ENCODE data around the gene GFPT2.

GFPT2 gene

GRCh38 chr5:180332861-180333260, 20.3 kb downstream of the GFPT2 start:
- DNase-seq (ENCODE audit: low read depth) = no peak

DNA sequence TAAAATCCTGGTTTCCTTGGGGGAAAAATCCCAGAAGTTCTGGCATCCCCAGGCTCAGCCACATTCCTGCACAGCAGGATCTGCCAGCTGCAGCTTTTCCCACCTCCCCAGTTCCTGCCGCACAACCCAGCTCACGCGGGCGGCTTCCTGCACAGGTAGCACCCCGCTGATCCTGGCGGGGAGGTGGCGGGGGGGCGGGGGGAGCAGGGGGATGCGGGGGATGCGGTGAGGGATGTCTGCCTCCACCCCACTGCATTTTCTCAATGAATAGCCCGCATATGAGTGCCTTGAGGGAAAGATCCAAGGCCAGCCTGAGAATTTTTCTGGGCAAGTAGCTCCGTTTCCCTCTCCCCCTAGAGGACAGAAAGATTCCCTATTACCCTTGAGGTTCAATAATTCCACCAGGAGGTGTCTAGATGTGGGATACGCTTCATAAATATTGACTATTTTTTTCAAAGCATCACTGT, 21.1 kb downstream of the GFPT2 start:
- DNase-seq (ENCODE audit: low read depth) = no peak

DNA sequence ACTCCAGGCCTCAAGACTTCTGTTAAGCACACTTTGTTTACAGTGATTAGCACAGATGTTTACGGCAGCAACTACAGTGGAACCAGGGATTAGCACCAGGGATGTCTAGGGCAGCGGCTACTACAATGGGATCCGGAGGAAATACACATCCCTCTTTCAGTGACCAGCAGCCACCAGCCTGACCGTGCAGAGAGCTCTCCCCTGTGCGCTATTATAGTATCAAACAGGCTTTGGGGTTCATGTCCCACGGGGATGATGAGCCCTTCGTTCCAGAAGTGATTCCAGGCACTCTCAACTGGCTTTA, 21.5 kb downstream of the GFPT2 start:
- no peak for DNase-seq (ENCODE audit: low read depth)

GRCh38 chr5:180330810-180331646, 22.1 kb downstream of the GFPT2 start:
- DNase-seq (ENCODE audit: low read depth) = no peak

GRCh38 chr5:180330270-180330648, 22.9 kb downstream of the GFPT2 start:
- DNase-seq (ENCODE audit: low read depth) = no peak

- no peak for DNase-seq (ENCODE audit: low read depth)
Observed at GRCh38 chr5:180329606-180330269, 23.4 kb downstream of the GFPT2 start.

- DNase-seq (ENCODE audit: low read depth) = no peak
Observed at GRCh38 chr5:180329138-180329435, 24.0 kb downstream of the GFPT2 start.

- DNase-seq (ENCODE audit: low read depth) = peak; percentile 73
Observed at GRCh38 chr5:180328296-180329137, 24.6 kb downstream of the GFPT2 start.

- no peak for DNase-seq (ENCODE audit: low read depth)
Observed at GRCh38 chr5:180326989-180327565, 26.1 kb downstream of the GFPT2 start.

DNA sequence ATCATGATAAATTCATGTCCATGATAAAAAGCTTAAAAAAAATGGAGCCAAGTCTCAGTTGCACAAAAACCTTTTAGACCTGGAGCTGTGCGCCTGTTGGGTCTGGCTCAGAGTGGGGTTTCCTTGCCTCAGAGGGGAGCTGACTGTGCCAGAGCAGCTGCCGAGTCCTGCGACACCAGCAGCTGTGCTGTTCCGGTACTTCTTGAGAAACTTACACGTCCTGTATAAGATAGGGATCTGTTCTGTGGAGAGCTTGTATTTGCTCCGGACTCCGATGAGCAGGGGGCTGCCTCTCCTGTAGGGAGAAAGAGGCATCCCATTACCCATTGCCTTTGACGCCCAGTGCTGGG, 28.6 kb downstream of the GFPT2 start:
- no peak for DNase-seq (ENCODE audit: low read depth)

- no peak for DNase-seq (ENCODE audit: low read depth)
Observed at GRCh38 chr5:180323941-180324600, 29.1 kb downstream of the GFPT2 start.

DNA sequence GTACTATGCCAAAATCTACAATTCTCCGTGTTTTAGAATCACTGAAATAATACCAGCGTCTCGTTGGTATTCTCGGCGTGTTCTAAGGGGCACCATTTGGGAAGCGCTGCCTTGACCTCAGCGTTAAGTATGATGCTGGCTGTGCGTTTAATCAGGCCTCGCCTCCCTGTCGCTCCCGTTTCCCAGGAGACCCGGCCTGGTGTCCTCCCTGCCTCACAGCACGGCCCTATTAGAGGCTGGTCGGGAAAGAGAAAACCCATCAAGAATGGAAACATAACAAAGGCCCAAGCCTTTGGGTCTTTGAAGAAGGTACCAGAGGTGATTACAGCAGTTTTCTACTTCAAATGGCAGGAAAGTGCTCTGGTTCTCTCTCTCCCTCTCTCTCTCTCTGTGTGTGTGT, 30.0 kb downstream of the GFPT2 start:
- DNase-seq (ENCODE audit: low read depth) = no peak

- no peak for DNase-seq (ENCODE audit: low read depth)
Observed at GRCh38 chr5:180318456-180319089, 34.6 kb downstream of the GFPT2 start.

DNA sequence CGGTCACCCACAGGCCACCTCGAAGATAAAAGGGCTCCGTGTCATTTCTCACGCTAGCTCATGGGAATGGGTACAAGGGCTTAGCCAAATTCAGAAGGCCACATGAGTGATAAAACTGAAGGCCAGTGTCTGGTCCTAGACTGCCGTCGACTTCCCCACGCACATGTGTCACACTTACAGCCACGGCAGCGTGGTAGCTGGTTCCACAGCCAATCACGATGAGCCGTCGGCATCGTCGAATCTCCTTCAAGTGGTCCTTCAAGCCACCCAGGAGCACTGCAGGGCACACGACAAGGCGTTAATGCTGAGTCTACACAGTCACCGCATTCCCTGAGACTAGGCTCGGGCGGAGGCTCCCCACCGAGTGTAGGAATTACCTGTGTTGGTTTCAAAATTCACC, 36.5 kb downstream of the GFPT2 start:
- no peak for DNase-seq (ENCODE audit: low read depth)

- DNase-seq (ENCODE audit: low read depth) = peak; percentile 63
Observed at GRCh38 chr5:180315762-180316212, 37.3 kb downstream of the GFPT2 start.

- peak; percentile 63 for DNase-seq (ENCODE audit: low read depth)
Observed at GRCh38 chr5:180313677-180314505, 39.2 kb downstream of the GFPT2 start.

DNA sequence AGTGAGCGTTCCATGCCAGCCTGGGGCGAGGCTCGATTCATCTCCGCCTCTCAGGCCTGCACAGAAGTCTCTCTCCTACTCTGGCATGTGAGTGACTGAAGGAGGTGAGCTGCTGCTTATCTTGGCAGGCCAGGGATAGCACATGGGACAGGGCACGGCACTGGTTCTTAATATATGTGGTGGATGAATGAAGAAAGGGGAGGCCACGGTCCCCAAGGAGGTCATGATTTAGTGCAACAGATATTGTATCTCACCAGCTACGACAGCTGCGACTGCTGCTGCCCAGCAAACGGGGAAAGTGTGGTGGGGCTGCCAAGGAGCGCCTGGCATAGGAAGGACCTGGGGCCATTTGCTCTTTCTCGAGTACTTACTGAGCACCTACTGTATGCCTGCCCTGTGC, 41.9 kb downstream of the GFPT2 start:
- DNase-seq (ENCODE audit: low read depth) = no peak

DNA sequence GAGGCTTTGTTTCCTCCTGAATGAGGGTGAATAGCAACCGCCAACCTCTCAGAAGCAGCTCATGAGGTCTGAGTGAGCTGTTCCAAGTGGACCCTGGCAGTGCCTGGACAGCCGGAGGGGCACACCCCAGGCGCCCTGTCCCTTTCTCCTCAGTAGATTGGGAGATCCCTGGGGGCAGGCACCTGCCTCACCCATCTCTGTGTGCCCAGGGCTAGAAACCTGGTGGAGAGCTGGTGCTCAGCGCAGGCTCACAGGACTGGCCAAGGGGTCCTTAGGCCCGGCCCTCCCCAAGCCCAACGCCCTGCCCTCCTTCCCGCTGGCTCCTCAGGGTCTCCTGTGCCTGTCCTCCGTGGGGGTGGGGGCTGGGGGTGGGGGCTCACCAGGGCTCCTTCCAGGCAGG, 46.3 kb downstream of the GFPT2 start:
- no peak for DNase-seq (ENCODE audit: low read depth)

DNA sequence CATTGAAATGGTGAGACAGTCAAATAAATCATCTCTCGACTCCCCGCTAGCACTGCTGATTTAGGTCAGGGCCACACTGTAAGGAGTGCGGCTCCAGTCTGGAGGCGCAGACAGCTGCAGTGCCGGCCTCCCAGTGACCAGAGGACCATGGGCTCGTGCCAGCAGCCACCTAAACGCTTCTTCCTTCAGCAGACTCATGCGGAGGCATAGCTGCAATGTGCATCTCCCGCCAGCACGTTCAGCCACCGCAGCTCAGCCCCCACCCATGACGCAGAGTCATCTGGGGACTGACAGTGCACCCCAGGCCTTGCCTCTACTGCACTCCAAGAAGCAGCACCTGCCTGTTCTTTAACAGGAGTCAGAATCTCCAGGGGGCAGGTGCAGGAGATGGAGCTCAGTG, 47.7 kb downstream of the GFPT2 start:
- no peak for DNase-seq (ENCODE audit: low read depth)

Data from activated T-cell treated with anti-CD3 and anti-CD28 coated beads for 24 hours (primary cell).